ENCODE measurements around the gene PSMB9.

DNA sequence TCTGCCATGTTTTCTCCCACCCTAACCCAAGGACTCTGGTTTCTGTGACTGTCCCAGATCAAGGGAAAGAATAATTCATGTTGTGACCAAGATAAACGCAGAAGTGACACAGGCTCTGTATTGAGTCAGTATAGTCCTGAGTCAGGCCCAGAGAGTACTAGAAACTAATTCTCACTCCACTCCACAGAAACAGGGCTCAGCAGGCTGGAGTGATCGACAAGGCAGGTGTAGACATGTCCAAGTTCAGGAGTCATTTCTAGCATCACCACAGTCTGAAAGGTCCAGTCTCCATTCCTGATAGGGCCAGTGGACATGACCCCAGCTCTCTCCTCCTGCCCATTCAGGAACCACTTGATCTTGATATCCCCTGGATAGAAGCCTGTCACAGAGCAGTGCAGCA is 39.8 kb upstream of the PSMB9 start:
- TF ChIP-seq, protein P1, sequence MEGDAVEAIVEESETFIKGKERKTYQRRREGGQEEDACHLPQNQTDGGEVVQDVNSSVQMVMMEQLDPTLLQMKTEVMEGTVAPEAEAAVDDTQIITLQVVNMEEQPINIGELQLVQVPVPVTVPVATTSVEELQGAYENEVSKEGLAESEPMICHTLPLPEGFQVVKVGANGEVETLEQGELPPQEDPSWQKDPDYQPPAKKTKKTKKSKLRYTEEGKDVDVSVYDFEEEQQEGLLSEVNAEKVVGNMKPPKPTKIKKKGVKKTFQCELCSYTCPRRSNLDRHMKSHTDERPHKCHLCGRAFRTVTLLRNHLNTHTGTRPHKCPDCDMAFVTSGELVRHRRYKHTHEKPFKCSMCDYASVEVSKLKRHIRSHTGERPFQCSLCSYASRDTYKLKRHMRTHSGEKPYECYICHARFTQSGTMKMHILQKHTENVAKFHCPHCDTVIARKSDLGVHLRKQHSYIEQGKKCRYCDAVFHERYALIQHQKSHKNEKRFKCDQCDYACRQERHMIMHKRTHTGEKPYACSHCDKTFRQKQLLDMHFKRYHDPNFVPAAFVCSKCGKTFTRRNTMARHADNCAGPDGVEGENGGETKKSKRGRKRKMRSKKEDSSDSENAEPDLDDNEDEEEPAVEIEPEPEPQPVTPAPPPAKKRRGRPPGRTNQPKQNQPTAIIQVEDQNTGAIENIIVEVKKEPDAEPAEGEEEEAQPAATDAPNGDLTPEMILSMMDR (IDR thresholded peaks at IDR 0.05): no peak
- no peak for TF ChIP-seq ZFX (IDR thresholded peaks at IDR 0.05; ENCODE audit: borderline replicate concordance)
